GM06990 (cell line): ENCODE data around the gene SZRD1.

Experiments used
- DNase-seq: peaks from one replicate; pipeline ENCODE4 v3.0.0-alpha.2; 2011; ENCODE audit not compliant: insufficient read length; ENCODE audit errors: extremely low read depth
- H3K27me3 ChIP-seq: replicated peaks from 2 replicates; pipeline ENCODE4 v1.6.0; 2011; ENCODE audit warnings: low read length; ENCODE audit not compliant: control insufficient read depth, insufficient read depth
- H3K36me3 ChIP-seq: 2 replicates; pipeline ENCODE4 v1.5.1; 2011; ENCODE audit warnings: low read length; ENCODE audit not compliant: control insufficient read depth, insufficient read depth
- H3K4me3 ChIP-seq: replicated peaks from 2 replicates; pipeline ENCODE4 v1.5.1; 2011; ENCODE audit warnings: low read depth, mild to moderate bottlenecking, control low read depth, low read length
- TF ChIP-seq, protein P1 (sequence below): IDR thresholded peaks from 2 replicates; pipeline ENCODE4 v1.5.1; 2011; ENCODE audit warnings: low read length, control low read depth, mild to moderate bottlenecking, inconsistent platforms; ENCODE audit not compliant: insufficient read depth, poor library complexity, severe bottlenecking

The SZRD1 gene

DNA sequence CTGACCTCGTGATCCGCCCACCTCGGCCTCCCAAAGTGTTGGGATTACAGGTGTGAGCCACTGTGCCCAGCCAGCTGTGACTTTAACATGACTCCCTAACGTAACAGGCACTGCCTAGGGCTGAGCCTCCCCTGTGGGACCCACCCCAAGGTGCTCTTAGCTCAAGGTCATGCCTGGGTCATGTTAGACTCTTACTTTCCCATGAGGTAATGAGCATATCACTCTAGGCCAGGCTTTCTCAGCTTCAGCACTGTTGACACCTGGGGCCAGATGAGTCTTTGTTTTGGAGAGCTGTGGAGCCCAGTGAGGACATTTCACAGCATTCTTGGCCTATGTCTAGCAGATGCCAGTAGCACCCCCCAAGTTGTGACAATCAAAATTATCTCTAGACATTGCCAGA is 78.0 kb downstream of the SZRD1 start:
- H3K4me3 ChIP-seq = no peak overlapping the region
- H3K36me3 ChIP-seq = peaks cover 43% of the 10 kb centered on the region
- TF ChIP-seq, protein P1, sequence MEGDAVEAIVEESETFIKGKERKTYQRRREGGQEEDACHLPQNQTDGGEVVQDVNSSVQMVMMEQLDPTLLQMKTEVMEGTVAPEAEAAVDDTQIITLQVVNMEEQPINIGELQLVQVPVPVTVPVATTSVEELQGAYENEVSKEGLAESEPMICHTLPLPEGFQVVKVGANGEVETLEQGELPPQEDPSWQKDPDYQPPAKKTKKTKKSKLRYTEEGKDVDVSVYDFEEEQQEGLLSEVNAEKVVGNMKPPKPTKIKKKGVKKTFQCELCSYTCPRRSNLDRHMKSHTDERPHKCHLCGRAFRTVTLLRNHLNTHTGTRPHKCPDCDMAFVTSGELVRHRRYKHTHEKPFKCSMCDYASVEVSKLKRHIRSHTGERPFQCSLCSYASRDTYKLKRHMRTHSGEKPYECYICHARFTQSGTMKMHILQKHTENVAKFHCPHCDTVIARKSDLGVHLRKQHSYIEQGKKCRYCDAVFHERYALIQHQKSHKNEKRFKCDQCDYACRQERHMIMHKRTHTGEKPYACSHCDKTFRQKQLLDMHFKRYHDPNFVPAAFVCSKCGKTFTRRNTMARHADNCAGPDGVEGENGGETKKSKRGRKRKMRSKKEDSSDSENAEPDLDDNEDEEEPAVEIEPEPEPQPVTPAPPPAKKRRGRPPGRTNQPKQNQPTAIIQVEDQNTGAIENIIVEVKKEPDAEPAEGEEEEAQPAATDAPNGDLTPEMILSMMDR = no peak
- no peaks in the 10 kb centered on the region for H3K27me3 ChIP-seq
- DNase-seq = no peak

DNA sequence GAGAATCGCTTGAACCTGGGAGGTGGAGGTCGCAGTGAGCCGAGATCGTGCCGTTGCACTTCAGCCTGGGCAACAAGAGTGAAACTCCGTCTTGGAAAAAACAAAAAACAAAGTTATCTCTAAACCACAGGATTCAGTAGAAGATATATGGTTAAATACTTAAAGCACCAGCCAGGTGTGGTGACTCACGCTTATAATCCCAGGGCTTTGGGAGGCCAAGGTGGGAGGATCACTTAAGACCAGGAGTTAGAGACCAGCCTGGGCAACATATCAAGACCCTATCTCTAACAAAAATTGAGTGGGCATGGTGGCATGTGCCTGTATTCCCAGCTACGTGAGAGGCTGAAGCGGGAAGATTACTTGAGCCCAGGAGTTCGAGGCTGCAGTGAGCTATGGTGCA is 79.1 kb downstream of the SZRD1 start:
- Histone ChIP-seq H3K4me3 (no peak overlapping the region), H3K36me3 (peaks cover 44% of the 10 kb centered on the region), H3K27me3 (no peaks in the 10 kb centered on the region)
- no peak for DNase-seq
- TF ChIP-seq, protein P1 = no peak

DNA sequence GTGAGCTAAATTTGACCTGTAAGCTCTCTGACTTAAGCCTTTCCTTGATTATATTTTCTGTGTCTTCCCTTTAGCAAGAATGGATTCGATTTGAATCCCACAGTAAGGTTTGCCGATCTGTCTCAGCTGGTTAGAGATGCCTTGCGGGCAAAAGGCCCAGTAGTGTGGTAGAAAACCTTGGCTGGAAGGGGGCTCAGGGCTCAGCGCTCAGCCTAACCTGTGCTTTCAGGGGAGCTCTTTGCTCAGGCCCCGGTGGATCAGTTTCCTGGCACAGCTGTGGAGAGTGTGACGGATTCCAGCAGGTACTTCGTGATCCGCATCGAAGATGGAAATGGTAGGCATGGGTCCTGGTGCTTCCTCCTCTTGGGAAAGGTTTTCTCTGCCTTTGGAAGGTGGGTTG is 80.6 kb downstream of the SZRD1 start:
- no peak for DNase-seq
- Histone ChIP-seq H3K4me3 (no peak overlapping the region), H3K36me3 (peaks cover 44% of the 10 kb centered on the region), H3K27me3 (no peaks in the 10 kb centered on the region)
- TF ChIP-seq, protein P1 = no peak
